ENCODE measurements around the gene UBE2QL1.

DNA sequence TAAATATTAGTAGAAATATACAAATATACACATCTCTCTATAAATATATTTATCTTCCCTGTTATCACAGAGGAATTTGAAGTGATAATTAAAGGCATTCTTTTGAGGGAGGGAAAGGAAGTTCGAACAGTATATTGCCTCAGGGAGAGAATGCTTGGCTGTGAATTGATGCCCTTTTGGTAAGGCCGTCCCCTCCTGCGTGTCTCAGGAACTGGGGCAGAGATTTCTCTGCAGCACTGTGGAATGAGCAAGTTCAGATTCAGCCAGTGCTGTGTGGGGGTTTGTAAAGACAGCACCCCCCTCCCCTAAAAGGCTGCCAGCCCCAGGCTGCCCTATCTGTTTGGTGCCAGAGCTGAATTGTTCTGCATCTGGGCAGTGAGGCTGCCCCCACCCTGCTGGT lies 42.0 kb downstream of the UBE2QL1 start:
- TF ChIP-seq PPARA (CRISPR knock-in tag; IDR thresholded peaks at IDR 0.05; ENCODE audit: borderline replicate concordance) = no peak
- TF ChIP-seq, protein P1, sequence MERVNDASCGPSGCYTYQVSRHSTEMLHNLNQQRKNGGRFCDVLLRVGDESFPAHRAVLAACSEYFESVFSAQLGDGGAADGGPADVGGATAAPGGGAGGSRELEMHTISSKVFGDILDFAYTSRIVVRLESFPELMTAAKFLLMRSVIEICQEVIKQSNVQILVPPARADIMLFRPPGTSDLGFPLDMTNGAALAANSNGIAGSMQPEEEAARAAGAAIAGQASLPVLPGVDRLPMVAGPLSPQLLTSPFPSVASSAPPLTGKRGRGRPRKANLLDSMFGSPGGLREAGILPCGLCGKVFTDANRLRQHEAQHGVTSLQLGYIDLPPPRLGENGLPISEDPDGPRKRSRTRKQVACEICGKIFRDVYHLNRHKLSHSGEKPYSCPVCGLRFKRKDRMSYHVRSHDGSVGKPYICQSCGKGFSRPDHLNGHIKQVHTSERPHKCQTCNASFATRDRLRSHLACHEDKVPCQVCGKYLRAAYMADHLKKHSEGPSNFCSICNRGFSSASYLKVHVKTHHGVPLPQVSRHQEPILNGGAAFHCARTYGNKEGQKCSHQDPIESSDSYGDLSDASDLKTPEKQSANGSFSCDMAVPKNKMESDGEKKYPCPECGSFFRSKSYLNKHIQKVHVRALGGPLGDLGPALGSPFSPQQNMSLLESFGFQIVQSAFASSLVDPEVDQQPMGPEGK (CRISPR knock-in tag; IDR thresholded peaks at IDR 0.05; ENCODE audit: borderline replicate concordance) = no peak
- no peak for TF ChIP-seq GLIS3 (CRISPR knock-in tag; IDR thresholded peaks at IDR 0.05)
- TF ChIP-seq, protein P2, sequence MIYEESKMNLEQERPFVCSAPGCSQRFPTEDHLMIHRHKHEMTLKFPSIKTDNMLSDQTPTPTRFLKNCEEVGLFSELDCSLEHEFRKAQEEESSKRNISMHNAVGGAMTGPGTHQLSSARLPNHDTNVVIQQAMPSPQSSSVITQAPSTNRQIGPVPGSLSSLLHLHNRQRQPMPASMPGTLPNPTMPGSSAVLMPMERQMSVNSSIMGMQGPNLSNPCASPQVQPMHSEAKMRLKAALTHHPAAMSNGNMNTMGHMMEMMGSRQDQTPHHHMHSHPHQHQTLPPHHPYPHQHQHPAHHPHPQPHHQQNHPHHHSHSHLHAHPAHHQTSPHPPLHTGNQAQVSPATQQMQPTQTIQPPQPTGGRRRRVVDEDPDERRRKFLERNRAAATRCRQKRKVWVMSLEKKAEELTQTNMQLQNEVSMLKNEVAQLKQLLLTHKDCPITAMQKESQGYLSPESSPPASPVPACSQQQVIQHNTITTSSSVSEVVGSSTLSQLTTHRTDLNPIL (CRISPR knock-in tag; IDR thresholded peaks at IDR 0.05; ENCODE audit: low read depth) = no peak
- TF ChIP-seq TCF4 (CRISPR knock-in tag; IDR thresholded peaks at IDR 0.05; ENCODE audit: borderline replicate concordance) = no peak
